ENCODE measurements around the gene TADA2B.

The TADA2B gene, protein sequence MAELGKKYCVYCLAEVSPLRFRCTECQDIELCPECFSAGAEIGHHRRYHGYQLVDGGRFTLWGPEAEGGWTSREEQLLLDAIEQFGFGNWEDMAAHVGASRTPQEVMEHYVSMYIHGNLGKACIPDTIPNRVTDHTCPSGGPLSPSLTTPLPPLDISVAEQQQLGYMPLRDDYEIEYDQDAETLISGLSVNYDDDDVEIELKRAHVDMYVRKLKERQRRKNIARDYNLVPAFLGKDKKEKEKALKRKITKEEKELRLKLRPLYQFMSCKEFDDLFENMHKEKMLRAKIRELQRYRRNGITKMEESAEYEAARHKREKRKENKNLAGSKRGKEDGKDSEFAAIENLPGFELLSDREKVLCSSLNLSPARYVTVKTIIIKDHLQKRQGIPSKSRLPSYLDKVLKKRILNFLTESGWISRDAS

GRCh38 chr4:7043284-7044136 lies at the start of gene TADA2B:
TADA2B (plus strand) TSS chr4:7043372; CDS start chr4:7043580, 208 bp downstream.
- peak; percentile 26 for DNase-seq (ENCODE audit: low read depth)

DNA sequence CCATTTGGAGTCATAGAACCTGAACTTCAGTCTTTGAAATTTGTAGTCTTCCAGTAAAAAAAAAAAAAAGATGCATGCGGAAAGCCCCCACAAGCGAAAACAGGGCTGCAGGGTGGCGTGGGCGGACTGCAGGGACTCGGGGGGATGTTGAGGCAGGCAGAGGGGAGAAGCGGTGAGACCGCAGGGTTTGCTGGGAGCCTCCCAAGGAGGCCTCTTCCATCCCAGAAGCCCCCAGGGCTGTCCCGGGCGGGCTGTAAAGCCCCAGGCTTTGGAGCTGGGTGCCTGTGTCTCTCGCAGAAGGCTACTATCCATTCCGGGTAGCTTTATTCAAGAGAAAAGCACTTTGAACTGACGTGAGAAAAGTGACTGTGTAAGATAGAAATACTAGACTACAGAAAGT lies 46.7 kb upstream of the TADA2B start:
- DNase-seq (ENCODE audit: low read depth), result no peak

GRCh38 chr4:6999172-7000086 lies 43.7 kb upstream of the TADA2B start:
- DNase-seq (ENCODE audit: low read depth), result no peak

GRCh38 chr4:7000421-7001176 lies 42.6 kb upstream of the TADA2B start:
- DNase-seq (ENCODE audit: low read depth), result no peak

DNA sequence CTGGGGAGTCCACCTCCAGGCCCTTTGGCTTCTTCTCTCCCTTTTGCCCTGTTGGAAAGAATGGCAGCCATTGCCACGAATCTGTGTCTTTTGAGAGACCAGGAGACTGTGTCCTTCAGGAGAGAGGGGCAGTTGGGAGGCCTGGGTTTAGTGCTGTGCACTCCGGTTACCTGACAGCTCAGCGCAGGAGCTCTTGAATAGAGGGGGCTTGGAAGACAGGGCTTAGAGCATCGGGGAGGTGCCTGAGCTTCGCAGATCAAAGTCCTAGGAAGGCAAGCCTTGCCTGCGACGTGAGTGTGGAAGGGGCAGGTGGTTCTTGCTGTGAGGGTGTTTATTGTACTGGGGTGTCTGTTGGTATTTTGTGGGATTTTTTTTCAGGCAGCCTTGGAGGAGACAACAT lies 41.9 kb upstream of the TADA2B start:
- DNase-seq (ENCODE audit: low read depth), result no peak

- DNase-seq (ENCODE audit: low read depth), result no peak
Observed at GRCh38 chr4:7002336-7002735, 40.8 kb upstream of the TADA2B start.

- DNase-seq (ENCODE audit: low read depth), result no peak
Observed at GRCh38 chr4:7003176-7003878, 39.8 kb upstream of the TADA2B start.

DNA sequence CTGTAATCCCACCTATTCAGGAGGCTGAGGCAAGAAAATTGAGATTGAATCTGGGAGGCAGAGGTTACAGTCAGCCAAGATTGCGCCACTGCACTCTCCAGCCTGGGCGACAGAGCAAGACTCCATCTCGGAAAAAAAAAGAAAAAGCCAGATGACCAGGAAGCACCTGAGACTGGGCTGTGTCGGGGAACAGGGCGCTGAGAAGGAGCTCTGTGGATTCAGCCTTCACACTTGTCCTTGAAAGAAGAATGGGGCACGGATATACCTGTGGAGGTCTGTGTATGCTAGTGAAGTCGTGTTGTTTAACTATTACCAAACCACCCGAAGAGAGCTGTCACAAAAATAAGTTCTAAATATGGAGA lies 39.3 kb upstream of the TADA2B start:
- no peak for DNase-seq (ENCODE audit: low read depth)

- no peak for DNase-seq (ENCODE audit: low read depth)
Observed at GRCh38 chr4:7004331-7004730, 38.8 kb upstream of the TADA2B start.

GRCh38 chr4:7005571-7005970 lies 37.6 kb upstream of the TADA2B start:
- no peak for DNase-seq (ENCODE audit: low read depth)

DNA sequence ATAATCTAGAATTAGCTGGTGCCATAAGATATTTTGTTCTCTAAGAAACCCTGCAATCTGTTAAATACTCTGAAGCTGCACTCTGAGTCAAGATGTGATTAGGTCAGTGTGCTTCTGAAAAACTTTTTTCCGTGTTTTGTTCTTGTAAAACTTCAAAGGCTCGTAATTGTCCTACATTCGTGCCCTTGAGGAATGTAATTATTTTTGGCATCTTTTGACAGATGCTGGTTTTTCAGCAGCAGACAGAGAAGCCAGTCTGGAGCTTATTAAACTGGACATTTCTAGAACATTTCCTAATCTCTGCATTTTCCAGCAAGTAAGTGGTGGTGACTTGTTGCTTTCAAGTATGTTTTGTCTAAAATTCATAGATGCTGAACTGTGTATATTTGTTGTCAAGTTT lies 36.8 kb upstream of the TADA2B start:
- DNase-seq (ENCODE audit: low read depth), result no peak

DNA sequence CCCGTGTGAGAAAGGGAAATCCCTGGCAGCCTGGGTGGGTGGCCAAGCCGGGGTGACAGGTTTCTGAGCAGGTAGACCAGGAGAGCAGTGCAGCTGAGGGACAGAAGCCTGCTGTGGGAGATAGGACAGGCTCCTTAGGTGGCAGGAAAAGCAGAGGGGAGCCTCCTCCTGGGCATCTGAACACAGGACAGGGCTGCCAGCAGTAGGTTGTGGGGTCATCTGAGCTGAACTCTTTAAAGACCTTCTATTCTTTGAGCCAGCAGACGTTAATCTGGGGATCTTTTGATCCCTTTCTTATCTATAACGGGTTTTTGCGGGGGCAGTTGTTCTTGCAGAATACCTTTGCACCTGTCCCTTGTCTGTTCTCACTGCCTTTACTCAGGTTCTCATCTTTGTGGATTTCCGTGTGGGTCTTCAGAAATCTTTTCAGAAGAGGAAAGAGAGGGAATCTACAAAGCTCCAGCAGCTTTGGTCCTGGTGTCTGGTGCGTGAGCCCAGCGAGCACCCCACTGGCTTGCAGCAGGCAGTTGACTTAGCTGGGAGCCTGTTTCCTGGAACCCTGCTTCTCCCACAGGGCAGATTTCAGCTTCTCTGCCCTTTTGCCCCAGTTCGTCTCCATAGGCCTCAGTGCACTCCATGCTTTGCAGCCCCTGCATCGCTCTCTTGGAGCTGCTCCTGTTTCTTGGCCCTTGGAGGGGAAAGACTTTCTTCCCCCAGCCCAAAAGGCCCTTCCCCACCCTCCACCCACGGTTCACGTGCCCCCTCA lies 35.8 kb upstream of the TADA2B start:
- no peak for DNase-seq (ENCODE audit: low read depth)

GRCh38 chr4:7007944-7008343 lies 35.2 kb upstream of the TADA2B start:
- DNase-seq (ENCODE audit: low read depth), result no peak

- no peak for DNase-seq (ENCODE audit: low read depth)
Observed at GRCh38 chr4:7009564-7009963, 33.6 kb upstream of the TADA2B start.

DNA sequence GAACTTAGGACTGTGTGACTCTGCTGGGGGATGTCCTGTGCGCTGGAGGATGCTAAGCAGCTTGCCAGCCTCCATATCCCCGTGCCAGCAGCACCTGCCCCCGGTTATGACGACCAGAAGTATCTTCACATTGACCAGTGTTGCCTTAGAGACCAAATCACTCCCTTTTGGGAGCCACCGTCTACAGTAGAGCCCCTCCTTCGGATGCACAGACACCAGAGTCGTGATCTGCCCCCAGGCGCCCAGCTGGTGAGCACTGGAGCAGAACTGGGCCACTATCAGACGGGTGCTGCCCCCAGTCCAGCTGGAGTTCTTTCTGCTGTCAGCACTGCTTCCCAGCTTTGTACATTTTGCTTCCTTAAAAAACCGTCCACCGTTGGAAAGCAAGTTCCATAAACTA lies 30.0 kb upstream of the TADA2B start:
- no peak for DNase-seq (ENCODE audit: low read depth)

DNA sequence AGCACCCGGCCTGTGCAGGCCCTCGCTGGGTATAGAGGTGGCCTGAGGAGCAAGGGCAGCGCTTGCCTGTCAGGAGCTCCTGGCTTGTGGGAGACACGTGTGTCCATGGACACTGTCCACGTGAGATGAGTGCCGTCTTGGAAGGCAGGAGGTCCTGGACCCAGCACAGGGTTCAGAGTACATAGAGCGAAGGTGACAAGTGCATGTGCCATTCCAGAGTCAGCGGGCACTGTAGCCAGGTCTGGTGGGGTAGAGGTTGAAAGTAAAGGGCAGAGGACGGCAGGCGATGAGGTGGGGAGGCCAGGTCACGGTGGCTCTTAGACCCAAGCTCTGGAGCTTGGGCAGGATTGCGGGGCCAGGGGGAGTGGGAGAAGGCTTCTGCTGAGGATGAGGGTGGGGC lies 28.4 kb upstream of the TADA2B start:
- no peak for DNase-seq (ENCODE audit: low read depth)

DNA sequence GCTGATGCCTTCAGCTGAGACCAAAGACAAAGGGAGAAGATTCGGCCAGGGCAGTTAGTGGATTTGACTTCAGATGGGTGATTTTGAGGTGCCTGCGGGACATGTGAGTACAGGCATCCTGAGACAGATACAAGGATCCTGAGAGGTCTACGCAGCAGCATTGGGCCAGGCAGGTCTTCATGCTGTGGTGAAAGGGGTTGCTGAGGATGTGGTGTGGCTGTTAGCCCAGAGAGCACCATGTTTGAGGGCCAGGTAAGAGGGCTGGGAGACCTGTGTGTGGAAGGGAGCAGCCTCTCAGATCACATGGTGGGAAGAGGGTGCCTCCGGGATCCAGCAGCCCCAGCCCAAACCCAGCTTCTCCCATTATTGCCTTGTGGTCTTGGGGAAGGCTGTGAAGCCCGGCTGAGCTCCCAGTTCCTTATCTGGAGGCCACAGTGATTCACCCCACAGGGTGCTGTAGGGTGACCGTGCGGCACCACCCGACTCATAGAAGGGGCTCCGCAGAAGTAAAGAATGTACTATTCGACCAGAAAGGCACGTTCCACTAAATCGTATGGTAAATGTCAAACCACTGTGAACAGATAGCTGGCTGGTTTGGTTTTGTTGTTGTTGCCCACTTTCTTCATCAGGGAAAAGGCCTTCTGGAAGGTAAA lies 27.7 kb upstream of the TADA2B start:
- no peak for DNase-seq (ENCODE audit: low read depth)

GRCh38 chr4:7016086-7016485 lies 27.1 kb upstream of the TADA2B start:
- DNase-seq (ENCODE audit: low read depth), result no peak

DNA sequence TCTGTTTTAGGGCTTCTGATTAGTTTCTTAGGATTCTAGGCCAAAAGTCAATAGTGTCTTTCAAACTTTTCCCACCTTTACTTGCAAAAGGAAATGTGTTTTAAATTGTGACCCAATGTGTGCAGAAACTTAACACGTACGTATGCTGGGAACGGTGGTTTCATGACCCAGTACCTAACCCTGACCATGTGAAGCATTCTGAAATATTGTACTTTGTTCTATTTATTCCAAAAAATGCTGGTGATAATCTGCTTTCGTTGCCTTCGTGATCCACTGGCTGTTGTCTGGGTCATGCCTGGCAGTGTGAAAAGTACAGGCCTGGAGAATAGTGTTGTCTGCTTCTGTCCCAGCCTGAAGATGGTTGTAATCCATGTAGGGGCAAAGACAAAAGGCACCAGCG lies 26.7 kb upstream of the TADA2B start:
- DNase-seq (ENCODE audit: low read depth), result no peak

Data from T-helper 22 cell (primary cell).